Measurements from ENCODE around the gene PDLIM5. TPM values are rescaled to one million over a fixed set of nuclear protein-coding genes. Genes with fewer than 3 reads are reported as not detected.

The PDLIM5 gene
- total RNA-seq, 2 experiments from 2014 or later: 6.3 to 12.6 TPM

DNA sequence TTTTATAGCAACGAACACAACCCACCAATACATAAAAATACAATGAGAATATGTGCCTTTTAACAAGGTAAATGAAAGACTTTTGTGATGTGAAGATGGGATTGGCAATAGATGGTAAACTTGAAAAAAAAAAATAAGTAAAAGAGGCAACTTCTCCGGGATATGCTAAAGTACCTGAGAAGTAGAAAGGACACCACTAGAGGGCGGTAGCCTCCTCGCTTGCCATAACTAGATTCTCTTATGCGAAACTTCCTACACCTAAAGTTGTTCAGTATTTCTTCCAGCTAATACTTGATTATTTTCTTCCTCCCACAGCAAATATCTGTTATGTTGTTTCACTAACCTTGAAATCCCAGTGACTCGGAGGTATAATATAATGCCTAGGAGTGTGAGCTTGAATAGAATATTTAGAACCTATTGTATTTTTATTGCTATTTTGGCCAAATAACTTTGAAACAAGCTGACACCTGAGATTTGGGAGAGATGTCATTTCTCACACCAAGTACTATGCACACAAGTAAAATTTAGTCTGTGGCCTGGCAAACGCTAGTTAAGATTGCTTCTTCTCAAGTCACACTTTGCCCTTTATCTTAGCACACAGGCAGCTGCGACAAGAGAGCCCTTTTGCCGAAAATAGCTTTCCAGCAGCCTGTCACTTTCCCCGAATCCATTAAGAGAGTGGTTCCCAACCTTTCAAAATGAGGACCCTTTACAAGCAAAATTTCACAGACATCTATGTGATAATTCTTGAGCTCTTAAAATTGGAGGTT, 44.9 kb upstream of the PDLIM5 start:
- H3K36me3 ChIP-seq (ENCODE audit: insufficient read depth, low read length): no peaks in the 10 kb centered on the region
- H3K4me1 ChIP-seq (ENCODE audit: insufficient read depth, low read length, poor library complexity, severe bottlenecking): no peaks in the 10 kb centered on the region
- TF ChIP-seq EZH2phosphoT487 (IDR thresholded peaks at IDR 0.05; ENCODE audit: borderline replicate concordance, low read depth, low read length): no peak
- TF ChIP-seq CTCF (conservative IDR thresholded peaks at IDR 0.05; ENCODE audit: low read length): peak; percentile 96
- H2AFZ ChIP-seq (ENCODE audit: low read length): no peak overlapping the region
- BruUV-seq (replicated peaks): no TSS peak
- ChIA-PET CTCF (ENCODE audit: unreplicated experiment) (no interaction called here), POLR2A (interaction anchor here (0.5 to 0.6 kb wide), 2 partner anchors 39 to 288 kb away, joined by 3 read pairs; no protein-coding TSS in a partner anchor)
- DNase-seq (ENCODE audit: low spot score): peak; percentile 70
- no peak overlapping the region for H3K4me2 ChIP-seq (ENCODE audit: low read length)
- no peaks in the 10 kb centered on the region for H3K79me2 ChIP-seq (ENCODE audit: insufficient read depth, low read depth, low read length)
- intact Hi-C loops (cut with micrococcal nuclease; ENCODE audit: unreplicated experiment): loop anchor here (1.0 kb wide), 1 partner anchor 189 kb away; no protein-coding TSS in a partner anchor
- no peak overlapping the region for H3K4me3 ChIP-seq (ENCODE audit: low read depth, low read length, poor library complexity, severe bottlenecking)
- H3K27ac ChIP-seq (ENCODE audit: low read depth, low read length, poor library complexity, severe bottlenecking): no peak overlapping the region
- no peaks in the 10 kb centered on the region for H3K9me2 ChIP-seq (ENCODE audit: insufficient read depth, low read length)
- H4K20me1 ChIP-seq (ENCODE audit: insufficient read depth, low read length): no peaks in the 10 kb centered on the region
- H3K9me3 ChIP-seq (ENCODE audit: low read length): no peaks in the 10 kb centered on the region

- Histone ChIP-seq H3K79me2 (ENCODE audit: insufficient read depth, low read depth, low read length) (no peaks in the 10 kb centered on the region), H3K4me1 (ENCODE audit: insufficient read depth, low read length, poor library complexity, severe bottlenecking) (no peaks in the 10 kb centered on the region), H3K9me3 (ENCODE audit: low read length) (no peaks in the 10 kb centered on the region), H3K4me2 (ENCODE audit: low read length) (no peak overlapping the region), H3K4me3 (ENCODE audit: low read depth, low read length, poor library complexity, severe bottlenecking) (no peak overlapping the region), H2AFZ (ENCODE audit: low read length) (no peak overlapping the region), H3K36me3 (ENCODE audit: insufficient read depth, low read length) (no peaks in the 10 kb centered on the region), H4K20me1 (ENCODE audit: insufficient read depth, low read length) (no peaks in the 10 kb centered on the region), H3K9me2 (ENCODE audit: insufficient read depth, low read length) (no peaks in the 10 kb centered on the region), H3K27ac (ENCODE audit: low read depth, low read length, poor library complexity, severe bottlenecking) (no peak overlapping the region)
- no peak for TF ChIP-seq CTCF (conservative IDR thresholded peaks at IDR 0.05; ENCODE audit: low read length)
- no peak for TF ChIP-seq EZH2phosphoT487 (IDR thresholded peaks at IDR 0.05; ENCODE audit: borderline replicate concordance, low read depth, low read length)
- no TSS peak for BruUV-seq (replicated peaks)
- ChIA-PET CTCF (ENCODE audit: unreplicated experiment) (no interaction called here), POLR2A (interaction anchor here (0.6 kb wide), 1 partner anchor 1129 kb away, joined by 3 read pairs; no protein-coding TSS in a partner anchor)
- intact Hi-C loops (cut with micrococcal nuclease; ENCODE audit: unreplicated experiment): no loop called here
- no peak for DNase-seq (ENCODE audit: low spot score)
Measured at GRCh38 chr4:94407846-94408245, 43.9 kb upstream of the PDLIM5 start.
